Muscle of back (tissue), 13 donors: ENCODE results near the gene HEXD. TPM values are rescaled to one million over a fixed set of nuclear protein-coding genes. Genes with fewer than 3 reads are reported as not detected.
"Not testable (repeated sequence)": the region's sequence is repeated elsewhere in the genome, so short reads cannot be mapped to it uniquely, and the experiment has no call there.

Source experiments
- DNase-seq, 3 donors: peaks; one replicate each; pipeline versions ENCODE4 v3.0.0 to v3.0.0-alpha.2; 2013
- long read RNA-seq, 9 donors: transcript quantifications; one replicate each; lab custom pipeline, GENCODE V29; 2026
- polyA plus RNA-seq, 10 donors: library from polyadenylated mRNA; unstranded; fragments of 120-200 nt; gene quantifications; one replicate each; pipeline ENCODE4 v1.2.1, GENCODE V29; 2013; ENCODE audit not compliant: insufficient read length in 10 of 10

Gene HEXD
- 10 to 100 TPM; 17.0 to 29.4 (median 18.4) TPM for polyA plus RNA-seq
- long read RNA-seq, donor 1, partial matches to known transcripts: 0 of 2 reads
- long read RNA-seq, donor 1, other reads (novel, unspliced or antisense): 0 of 2 reads
- long read RNA-seq, donor 2, partial matches to known transcripts: 0 of 3 reads
- long read RNA-seq, donor 2, other reads (novel, unspliced or antisense): 0 of 3 reads
- long read RNA-seq, donor 3: 0 reads
- long read RNA-seq, donor 4, partial matches to known transcripts: 0 of 4 reads
- long read RNA-seq, donor 4, other reads (novel, unspliced or antisense): 0 of 4 reads
- long read RNA-seq, donor 5, partial matches to known transcripts: 16 of 35 reads
- long read RNA-seq, donor 5, other reads (novel, unspliced or antisense): 16 of 35 reads
- long read RNA-seq, donor 6, partial matches to known transcripts: 0 of 1 reads
- long read RNA-seq, donor 6, other reads (novel, unspliced or antisense): 0 of 1 reads
- long read RNA-seq, donor 7, partial matches to known transcripts: 0 of 1 reads
- long read RNA-seq, donor 7, other reads (novel, unspliced or antisense): 0 of 1 reads
- long read RNA-seq, donor 8, partial matches to known transcripts: 0 of 2 reads
- long read RNA-seq, donor 8, other reads (novel, unspliced or antisense): 0 of 2 reads
- long read RNA-seq, donor 9: 0 reads

DNA sequence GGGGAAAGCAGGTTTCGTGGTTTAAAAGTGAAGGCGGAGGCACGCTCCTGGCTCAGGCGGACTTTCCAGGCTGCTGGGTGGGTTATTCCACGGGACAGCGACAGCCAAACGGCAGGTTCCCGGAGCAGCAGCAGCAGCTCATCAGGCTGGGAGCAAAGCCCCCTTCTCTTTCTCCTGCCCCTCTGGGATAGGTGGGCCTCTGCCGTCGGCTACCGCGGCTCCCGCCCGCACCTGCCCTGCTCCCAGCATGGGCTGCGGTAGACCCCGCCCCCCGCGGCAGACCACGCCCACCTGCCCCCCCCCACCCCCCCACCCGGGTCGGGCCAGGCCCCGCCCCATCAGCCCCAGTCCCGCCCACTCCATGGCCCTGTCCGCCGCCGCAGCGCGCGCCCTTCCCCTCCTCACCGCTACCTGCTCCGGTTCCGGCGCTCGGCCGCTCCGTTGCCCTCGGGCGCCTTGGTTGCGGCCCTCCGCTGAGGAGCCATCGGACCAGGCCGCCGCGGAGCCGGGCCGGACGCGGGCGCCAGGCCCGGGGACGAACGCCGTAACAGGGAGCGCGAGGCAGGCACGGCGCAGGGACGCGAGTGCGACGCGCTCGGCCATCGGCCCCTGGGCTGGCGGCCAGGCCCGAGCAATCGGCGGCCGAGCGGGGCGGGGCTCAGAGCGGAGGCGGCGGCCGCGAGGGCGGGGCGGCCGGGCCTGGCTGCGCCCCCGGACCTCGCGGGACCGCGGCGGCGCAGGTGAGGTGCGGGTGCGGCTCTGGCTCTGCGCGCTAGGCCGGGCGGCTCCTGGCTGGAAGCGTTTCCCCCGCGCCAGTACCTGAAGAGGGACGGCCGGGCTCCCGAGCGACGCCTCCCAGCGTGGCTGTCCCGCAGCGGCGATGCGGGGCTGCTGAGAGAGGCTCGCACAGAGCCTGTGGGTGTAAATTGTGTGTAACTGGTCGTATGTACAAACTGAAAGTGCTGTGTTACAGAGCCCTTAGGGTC, at the start of gene HEXD, which contains the start of gene OGFOD3:
HEXD (plus strand) TSS at position 347 of the 986 bp plus-strand sequence. CDS start 1,453 bp downstream, outside the sequence.
OGFOD3 (minus strand) TSS at position 586 of the 986 bp plus-strand sequence; CDS start at position 485, 101 bp downstream.
- DNase-seq: peak; percentile 88 to 98 (median 93)

DNA sequence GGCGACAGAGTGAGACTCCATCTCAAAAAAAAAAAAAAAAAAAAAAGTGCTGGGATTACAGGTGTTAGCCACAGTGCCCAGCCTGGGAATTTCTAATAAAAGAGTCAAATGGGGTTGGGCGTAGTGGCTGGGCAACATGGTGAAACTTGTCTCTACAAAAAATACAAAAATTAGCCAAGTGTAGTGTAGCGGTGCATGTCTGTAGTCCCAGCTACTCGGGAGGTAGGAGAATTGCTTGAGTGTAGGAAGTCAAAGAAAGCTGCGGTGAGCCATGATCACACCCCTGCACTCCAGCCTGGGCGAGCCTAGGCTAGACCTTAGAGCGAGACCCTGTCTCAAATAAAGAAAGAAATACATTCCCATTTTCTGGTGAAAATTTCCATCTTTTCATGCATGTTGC, 48.9 kb upstream of the HEXD start:
- no peak for DNase-seq

DNA sequence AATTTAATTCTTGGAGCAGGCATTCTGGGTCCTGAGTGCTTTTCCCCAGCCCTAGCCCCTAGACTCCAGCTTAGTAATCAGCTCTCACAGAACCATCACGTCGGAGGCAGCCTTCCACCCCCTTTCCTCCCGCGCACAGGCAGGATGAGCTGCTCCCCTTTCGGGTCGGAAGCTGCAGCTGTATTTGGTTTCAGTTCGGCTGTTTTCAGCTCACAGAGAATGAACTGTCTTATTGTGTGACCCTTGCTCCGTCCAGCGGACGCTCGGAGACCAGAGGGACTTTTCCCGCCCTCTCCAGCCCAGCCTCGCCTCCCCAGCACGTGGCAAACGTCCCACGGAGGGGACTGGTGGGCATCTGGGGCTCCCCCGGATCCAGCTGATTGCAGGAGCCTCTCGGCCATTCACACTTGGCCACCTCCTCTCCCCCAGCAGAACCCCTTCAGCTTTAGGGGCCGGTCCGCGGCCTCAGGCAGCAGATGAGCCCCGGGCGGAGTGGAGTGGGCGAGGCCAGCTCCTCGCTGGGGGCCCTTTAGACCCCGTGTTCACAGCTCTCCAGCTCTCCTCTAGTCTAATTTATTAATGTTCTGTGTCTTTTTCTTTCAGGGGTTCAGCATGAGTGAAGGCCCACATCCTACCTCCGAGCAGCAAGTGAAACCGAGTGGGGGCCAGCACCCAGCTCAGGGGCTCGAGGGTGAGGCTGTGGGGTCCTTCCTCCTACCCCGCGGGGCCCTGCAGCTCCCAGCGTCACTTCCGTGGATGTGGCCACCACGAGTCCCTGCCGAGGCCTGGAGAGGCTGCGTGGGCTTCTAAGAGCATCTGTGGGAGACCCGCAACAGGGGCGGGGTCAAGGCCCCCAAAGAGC, 47.4 kb upstream of the HEXD start:
- peak in 1 of 3 donors; percentile 70 for DNase-seq

DNA sequence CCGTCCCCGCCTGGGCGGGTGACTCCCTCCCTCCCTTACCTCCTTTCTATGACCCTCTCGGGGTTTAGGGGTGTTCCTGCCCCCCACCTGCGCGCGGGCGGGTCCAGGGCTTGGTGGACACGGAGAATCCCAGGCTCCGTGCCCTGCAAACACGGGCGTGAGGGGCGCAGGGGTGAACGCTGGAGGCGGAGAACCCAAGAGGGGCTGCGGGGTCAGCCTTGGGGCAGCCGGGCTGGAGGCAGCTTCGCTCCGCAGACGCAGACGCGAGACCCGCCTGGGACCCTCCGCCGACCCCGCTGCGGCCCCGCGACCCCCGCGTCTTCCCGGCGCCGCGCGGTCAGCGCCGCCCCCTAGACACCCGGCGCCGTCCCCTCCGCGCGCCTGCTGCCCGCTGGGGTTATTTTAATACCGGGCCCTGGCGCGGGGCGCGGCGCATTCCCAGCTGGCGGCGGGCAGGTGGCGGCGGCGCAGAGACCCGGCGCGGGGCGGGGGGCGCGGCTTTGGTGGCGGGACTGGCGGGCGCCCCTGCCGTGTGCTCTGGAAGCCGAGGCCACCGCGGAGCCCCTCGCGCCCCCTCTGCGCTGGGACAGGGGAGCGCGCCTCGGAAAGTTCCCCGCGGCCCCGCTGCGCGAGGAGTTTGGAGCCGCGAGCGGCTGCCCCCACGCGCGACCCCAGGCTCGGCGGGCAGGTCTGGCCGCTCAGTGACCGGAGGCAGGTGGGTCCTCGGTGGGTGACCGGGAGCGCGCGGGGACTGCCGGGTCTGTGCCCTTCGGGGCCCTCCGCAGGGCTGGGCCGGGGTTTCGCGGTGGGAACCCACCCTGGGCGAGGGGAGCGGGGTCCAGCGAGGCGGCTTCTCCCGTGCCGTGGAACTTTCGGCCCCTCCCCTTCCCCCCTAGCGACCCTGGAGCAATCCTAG, 46.6 kb upstream of the HEXD start, which contains the start of gene UTS2R:
UTS2R (plus strand) TSS at position 433 of the 916 bp plus-strand sequence. CDS start 2,560 bp downstream, outside the sequence.
- no peak for DNase-seq

DNA sequence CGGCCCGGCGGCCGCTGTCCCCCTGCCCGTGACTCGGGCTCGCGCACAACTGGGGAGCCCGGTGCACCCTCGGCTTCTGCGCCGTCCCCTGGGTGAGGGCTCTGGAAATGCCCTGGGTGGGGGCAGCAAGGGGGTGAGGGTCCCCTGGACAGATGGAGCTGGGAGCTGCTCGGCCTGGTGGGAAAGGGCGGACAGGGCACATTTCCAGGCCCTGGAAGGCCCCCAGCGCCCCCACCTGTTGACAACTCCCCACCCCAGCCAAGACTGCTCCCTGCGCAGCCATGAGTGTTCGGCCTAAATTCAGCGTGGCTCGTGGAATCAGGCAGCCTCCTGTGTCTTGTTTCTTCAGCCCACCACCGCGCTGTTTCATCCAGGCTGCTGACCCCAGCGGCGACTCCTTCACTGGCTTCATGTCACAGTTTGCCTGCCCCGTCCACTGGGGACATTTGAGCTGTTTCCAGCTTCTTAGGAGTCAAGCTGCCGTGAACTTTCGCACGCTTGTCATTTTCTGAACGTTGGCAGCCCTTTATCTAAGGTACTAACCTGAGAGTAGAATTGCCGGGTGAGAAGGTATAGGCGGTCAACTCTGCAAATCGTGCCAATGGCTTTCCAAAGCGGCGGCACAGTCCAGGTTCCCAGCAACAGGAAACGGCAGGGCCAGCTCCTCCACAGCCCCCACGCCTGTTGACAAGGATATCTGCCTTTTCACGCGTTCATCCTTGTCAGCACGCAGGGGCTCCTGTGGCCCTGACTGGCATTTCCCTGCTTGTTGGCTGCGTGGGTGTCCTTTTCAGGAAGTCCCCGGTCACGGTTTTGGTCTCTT, 45.7 kb upstream of the HEXD start:
- no peak for DNase-seq

DNA sequence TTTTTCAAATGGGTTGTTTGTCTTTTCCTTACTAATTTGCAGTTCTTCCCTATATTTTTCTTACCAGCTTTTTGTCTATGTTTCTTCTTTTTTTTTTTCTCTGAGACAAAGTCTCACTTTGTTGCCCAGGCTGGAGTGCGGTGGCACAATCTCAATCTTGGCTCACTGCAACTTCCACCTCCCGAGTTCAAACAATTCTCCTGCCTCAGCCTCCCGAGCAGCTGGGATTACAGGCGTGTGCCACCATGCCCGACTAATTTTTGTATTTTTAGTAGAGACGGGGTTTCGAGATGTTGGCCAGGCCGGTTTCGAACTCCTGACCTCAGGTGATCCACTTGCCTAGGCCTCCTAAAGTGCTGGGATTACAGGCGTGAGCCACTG, 45.1 kb upstream of the HEXD start:
- DNase-seq: not testable (repeated sequence)

DNA sequence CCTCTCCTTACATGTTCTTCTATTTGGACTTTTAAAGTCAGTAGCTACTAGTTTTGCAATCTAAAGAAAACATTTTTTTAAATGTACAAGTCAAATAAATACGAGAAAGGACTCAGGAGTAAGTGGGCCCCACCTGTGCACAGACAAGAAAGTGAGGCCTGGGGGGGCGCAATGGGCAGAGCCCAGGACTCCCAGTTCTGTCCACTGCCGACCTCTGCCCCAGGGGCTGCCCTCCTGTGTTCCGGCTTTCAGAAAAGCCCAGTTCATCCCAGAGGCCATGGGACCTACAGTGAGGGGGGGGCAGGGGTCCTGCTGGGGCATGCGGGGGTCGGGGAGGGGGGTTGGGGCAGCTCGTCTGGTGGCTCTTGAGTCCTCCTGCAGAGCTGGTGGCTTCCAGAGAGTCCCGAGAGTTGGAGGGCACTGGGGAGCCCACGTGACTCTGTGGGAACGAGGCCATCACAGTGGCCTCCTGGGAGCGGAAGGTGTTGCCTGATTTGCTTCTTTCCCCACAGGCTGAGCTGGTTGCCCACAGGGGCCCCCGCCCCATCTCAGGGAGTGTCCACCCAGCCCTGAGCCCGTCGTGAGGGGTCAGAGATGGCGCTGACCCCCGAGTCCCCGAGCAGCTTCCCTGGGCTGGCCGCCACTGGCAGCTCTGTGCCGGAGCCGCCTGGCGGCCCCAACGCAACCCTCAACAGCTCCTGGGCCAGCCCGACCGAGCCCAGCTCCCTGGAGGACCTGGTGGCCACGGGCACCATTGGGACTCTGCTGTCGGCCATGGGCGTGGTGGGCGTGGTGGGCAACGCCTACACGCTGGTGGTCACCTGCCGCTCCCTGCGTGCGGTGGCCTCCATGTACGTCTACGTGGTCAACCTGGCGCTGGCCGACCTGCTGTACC, 44.2 kb upstream of the HEXD start:
- no peak for DNase-seq

DNA sequence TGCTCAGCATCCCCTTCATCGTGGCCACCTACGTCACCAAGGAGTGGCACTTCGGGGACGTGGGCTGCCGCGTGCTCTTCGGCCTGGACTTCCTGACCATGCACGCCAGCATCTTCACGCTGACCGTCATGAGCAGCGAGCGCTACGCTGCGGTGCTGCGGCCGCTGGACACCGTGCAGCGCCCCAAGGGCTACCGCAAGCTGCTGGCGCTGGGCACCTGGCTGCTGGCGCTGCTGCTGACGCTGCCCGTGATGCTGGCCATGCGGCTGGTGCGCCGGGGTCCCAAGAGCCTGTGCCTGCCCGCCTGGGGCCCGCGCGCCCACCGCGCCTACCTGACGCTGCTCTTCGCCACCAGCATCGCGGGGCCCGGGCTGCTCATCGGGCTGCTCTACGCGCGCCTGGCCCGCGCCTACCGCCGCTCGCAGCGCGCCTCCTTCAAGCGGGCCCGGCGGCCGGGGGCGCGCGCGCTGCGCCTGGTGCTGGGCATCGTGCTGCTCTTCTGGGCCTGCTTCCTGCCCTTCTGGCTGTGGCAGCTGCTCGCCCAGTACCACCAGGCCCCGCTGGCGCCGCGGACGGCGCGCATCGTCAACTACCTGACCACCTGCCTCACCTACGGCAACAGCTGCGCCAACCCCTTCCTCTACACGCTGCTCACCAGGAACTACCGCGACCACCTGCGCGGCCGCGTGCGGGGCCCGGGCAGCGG, 43.4 kb upstream of the HEXD start:
- no peak for DNase-seq

DNA sequence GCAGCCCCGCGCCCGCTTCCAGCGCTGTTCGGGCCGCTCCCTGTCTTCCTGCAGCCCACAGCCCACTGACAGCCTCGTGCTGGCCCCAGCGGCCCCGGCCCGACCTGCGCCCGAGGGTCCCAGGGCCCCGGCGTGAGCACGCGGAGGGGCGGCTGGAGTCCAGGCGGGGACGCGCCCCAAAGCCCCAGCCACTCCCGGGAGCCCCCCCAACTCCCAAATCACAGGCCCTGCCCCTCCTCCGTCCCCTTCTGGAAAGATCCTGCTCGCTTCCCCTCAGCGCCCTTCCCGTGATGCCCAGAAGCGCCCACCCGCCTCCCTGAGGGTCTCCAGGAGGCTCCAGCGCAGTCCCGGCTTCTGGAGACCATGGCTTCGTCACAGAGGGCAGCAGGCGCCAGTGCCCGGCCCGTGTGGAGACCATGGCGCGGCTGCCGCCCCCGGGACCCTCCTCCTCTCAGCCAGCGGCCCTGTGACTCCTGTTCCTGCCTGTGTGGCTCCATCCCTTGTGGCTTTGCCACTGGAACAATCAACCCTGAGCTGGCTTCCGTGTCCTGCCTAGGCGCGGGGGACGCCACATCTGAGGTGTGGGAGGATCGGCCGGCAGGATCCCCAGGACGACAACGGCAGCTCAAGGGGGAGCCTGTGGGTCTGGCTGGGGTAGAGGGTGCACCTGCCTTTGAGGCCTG, 42.6 kb upstream of the HEXD start:
- DNase-seq: no peak

DNA sequence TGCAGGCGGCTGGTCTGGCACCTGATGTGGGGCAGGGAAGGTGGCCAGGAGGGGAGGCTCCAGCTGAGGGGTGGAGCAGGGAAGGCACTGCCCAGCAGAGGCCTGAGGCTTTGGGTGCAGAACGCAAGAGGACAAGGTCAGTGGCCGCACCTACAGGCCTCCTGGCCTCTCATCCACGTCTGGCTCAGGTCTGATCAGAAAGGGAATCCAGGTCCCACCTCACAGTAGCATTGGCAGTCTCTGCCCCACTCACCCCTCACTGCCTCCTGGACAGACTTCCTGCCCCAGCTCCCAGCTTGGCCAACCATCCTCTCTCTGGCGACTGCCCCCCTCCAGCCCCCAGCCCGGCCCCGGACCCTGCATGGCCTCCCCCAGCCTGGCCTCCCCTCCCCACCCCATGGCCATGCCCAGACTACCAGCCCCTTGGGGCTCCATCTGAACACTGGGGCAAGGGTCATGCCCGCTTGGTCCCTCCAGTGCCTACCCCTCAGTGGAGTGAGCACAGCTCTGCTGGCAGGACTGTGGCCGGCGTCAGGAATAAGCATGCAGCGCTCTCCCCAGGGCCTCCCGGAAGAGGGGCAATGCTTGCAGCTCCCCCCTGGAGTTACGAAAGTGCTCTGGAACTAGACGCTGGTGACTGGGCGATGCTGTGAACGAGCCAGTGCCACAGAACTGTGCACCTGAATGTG, 42.0 kb upstream of the HEXD start:
- DNase-seq: no peak

DNA sequence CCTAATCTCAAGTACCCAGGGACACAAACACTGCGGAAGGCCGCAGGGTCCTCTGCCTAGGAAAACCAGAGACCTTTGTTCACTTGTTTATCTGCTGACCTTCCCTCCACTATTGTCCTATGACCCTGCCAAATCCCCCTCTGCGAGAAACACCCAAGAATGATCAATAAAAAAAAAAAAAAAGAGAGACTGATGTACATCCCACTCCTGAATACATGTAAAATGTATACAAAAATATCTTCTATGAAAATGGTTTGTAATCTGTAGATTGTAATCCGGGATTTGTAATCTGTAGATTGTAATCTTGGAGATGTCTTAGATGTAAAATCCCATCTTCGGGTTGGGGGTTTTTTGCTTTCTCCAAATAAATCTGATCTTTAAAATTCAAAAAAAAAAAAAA, 40.9 kb upstream of the HEXD start:
- DNase-seq: not testable (repeated sequence)

DNA sequence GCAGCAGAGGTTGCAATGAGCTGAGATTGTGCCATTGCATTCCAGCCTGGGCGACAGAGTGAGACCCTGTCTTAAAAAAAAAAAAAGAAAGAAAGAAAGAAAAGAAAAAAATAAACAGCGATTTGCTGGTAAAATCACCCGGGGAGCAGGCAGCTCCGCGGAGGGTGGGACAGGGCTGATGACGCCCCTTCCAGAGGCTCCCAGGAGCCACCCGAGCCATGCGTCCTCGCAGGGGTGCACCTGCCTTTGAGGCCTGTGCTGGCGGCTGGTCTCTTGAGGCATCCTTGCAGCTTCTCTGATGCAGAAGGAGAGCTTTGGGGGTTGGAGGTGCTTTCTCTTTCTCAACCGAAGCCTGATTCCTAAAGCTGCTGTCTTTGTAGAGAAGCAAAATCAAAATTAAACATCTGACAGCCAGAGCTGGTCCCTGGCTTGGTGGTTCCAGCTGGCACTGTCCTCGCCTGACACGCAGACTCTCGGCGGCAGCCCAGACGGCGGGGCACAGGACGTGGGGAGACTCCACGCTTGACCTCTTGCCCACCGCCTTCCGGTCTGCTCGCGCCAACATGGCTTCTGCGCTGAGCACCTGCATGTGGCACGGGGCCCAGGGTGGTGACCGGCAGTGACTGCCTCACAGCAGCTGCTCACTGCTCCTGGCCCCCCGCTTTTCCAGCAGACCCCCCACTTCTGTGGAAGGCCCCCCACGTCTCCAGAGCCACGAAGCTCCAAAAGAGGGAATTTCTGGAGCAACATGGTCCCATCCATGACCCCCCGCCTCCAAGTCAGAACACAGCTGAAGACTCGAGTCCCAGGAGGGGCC, 40.0 kb upstream of the HEXD start:
- DNase-seq: no peak

DNA sequence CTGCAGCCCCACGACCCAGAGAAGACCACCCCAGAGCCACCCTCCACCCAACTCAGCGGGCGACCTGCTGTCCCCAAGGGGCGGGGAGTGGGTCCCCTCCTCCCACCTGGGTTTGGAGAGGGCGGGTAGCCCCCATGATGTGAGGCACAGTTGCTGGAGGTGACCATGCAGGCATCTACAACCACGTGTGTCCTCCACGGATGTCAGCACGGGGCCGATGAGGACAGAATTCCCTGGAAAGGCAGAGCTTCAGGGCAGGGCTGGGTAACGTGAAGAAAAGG, 39.5 kb upstream of the HEXD start:
- no peak for DNase-seq

DNA sequence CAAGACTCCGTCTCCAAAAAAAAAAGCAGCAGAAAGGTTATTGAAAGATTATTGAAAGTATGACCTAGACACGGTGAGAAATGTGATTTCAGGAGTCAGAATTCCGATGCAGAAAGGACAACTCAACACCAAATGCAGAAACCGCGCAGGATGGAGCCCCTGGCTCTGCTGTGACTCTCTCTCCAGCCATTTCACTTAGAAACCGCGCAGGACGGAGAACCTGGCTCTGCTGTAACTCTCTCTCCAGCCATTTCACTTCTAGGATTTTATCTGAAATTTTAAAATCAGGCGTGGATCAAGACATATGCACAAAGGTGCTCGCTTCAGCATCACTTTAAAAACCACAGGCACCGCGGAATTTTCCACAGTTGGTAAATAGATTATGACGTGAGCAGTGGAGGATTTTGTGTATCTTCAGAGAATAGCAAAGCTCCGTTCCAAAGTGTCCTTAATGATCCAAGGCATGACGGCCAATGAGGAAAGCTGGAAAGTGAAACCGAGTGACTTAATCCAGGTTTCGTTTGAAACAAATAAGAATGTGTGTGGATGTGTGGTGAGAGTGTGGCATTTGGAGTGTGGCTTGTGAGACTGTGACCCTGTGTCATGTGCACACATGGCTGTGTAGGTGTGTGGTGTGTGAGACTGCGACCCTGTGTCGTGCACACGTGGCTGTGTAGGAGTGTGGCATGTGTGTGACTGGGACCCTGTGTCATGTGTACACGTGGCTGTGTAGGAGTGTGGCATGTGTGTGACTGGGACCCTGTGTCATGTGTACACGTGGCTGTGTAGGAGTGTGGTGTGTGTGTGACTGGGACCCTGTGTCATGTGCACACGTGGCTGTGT, 37.1 kb upstream of the HEXD start:
- peak in 2 of 3 donors; percentile 73 to 84 for DNase-seq
